GM13976 (cell line): ENCODE results near the gene DCDC2C.

Experiments used
- DNase-seq: peaks from one replicate; pipeline ENCODE4 v3.0.0; 2012; ENCODE audit warnings: low spot score
- CTCF ChIP-seq: IDR thresholded peaks from 2 replicates; pipeline ENCODE4 v1.5.1; 2012; ENCODE audit warnings: borderline replicate concordance, mild to moderate bottlenecking; ENCODE audit not compliant: insufficient read depth; ENCODE audit errors: extremely low read depth, missing control alignments, control extremely low read depth
- in situ Hi-C: fragments of 300-500 bp; cut with MboI; formaldehyde crosslinking; loops from one replicate; pipeline ENCODE4 v1.12.0; 2022; ENCODE audit warnings: low sequenced_read_pairs, mixed read lengths, inconsistent platforms; ENCODE audit not compliant: unreplicated experiment

Gene DCDC2C

GRCh38 chr2:3838348-3838747 lies 135.0 kb downstream of the DCDC2C start:
- DNase-seq = no peak
- in situ Hi-C loops = no loop called here
- no peak for TF ChIP-seq CTCF

- in situ Hi-C loops = no loop called here
- no peak for TF ChIP-seq CTCF
- no peak for DNase-seq
These were observed 136.1 kb downstream of the DCDC2C start for GRCh38 chr2:3839476-3839875.

- TF ChIP-seq CTCF = no peak
- in situ Hi-C loops = no loop called here
- no peak for DNase-seq
These were observed 137.3 kb downstream of the DCDC2C start for GRCh38 chr2:3840611-3841155.

- in situ Hi-C loops = no loop called here
- no peak for TF ChIP-seq CTCF
- DNase-seq = no peak
These were observed 144.2 kb downstream of the DCDC2C start for GRCh38 chr2:3847397-3848052.

- no peak for TF ChIP-seq CTCF
- in situ Hi-C loops = no loop called here
- DNase-seq = no peak
These were observed 145.4 kb downstream of the DCDC2C start for GRCh38 chr2:3848776-3849175.

GRCh38 chr2:3849213-3849612 lies 145.8 kb downstream of the DCDC2C start:
- no peak for TF ChIP-seq CTCF
- no peak for DNase-seq
- in situ Hi-C loops = no loop called here
